ENCODE measurements around the gene TMEM212.
"Not testable (repeated sequence)": the region's sequence is repeated elsewhere in the genome, so short reads cannot be mapped to it uniquely, and the experiment has no call there.

Gene TMEM212

GRCh38 chr3:171896316-171896715 lies 53.2 kb downstream of the TMEM212 start:
- no peak for DNase-seq

GRCh38 chr3:171898192-171898591 lies 55.0 kb downstream of the TMEM212 start:
- no peak for DNase-seq

- DNase-seq: no peak
Observed at GRCh38 chr3:171900446-171900845, 57.3 kb downstream of the TMEM212 start.

GRCh38 chr3:171901615-171902312 lies 58.6 kb downstream of the TMEM212 start:
- DNase-seq: no peak

- no peak for DNase-seq
Observed at GRCh38 chr3:171904829-171905228, 61.7 kb downstream of the TMEM212 start.

- not testable (repeated sequence) for DNase-seq
Observed at GRCh38 chr3:171906503-171906902, 63.4 kb downstream of the TMEM212 start.

- DNase-seq: no peak
Observed at GRCh38 chr3:171906951-171907676, 64.0 kb downstream of the TMEM212 start.

- DNase-seq: no peak
Observed at GRCh38 chr3:171907761-171908160, 64.6 kb downstream of the TMEM212 start.

- no peak for DNase-seq
Observed at GRCh38 chr3:171908731-171909130, 65.6 kb downstream of the TMEM212 start.

All from AML-193 (cell line).